Sigmoid colon (tissue), 7 donors: ENCODE results near the gene KIF20A. TPM values are rescaled to one million over a fixed set of nuclear protein-coding genes. Genes with fewer than 3 reads are reported as not detected.

ENCODE experiments used
- DNase-seq: peaks from one replicate; pipeline ENCODE4 v3.0.0-alpha.2; 2019
- H3K27ac ChIP-seq, 4 donors: fragments of 200-600 bp; sonication (generic); one replicate each; pipeline ENCODE4 v1.5.1; 2016 to 2019; ENCODE audit warnings: mild to moderate bottlenecking in 1 of 4
- H3K27me3 ChIP-seq, 3 donors: fragments of 200-600 bp; sonication (generic); one replicate each; pipeline ENCODE4 v1.5.1; 2019; ENCODE audit warnings: mild to moderate bottlenecking in 1 of 3
- H3K36me3 ChIP-seq, 4 donors: fragments of 200-600 bp; sonication (generic); one replicate each; pipeline ENCODE4 v1.5.1; 2016 to 2019
- H3K4me1 ChIP-seq, 4 donors: fragments of 200-600 bp; sonication (generic); one replicate each; pipeline ENCODE4 v1.5.1; 2017 to 2019
- H3K4me3 ChIP-seq, 4 donors: fragments of 200-600 bp; sonication (generic); one replicate each; pipeline ENCODE4 v1.5.1; 2017 to 2019; ENCODE audit warnings: mild to moderate bottlenecking in 2 of 4, moderate library complexity in 1 of 4
- H3K9me3 ChIP-seq, 4 donors: fragments of 200-600 bp in 3 of 4; sonication (generic) in 3 of 4; one replicate each; pipeline versions ENCODE4 v1.5.1 to v1.6.1; 2013 to 2019
- EP300 ChIP-seq, 4 donors: sonication (generic); formaldehyde crosslinking; IDR thresholded peaks; one replicate each; pipeline ENCODE4 v1.6.1; 2017; ENCODE audit warnings: antibody characterized with exemption in 4 of 4
- POLR2A ChIP-seq, 2 donors: fragments of 450-650 bp; IDR thresholded peaks; one replicate each; pipeline ENCODE4 v1.6.1; 2016; ENCODE audit warnings: antibody characterized with exemption in 2 of 2, mild to moderate bottlenecking in 2 of 2, moderate library complexity in 2 of 2
- POLR2AphosphoS5 ChIP-seq, 4 donors: sonication (generic); formaldehyde crosslinking; IDR thresholded peaks; one replicate each; pipeline ENCODE4 v1.6.1; 2017; ENCODE audit warnings: antibody characterized with exemption in 4 of 4
- WGBS, 2 donors: extraction: QIAGEN DNeasy Blood & Tissue Kit; methylation state at CpG; one replicate each; pipeline ENCODE4 v1.1.7; 2013; 5-methylcytosine and 5-hydroxymethylcytosine counted together
- intact Hi-C: fragments of 100-400 bp; cut with DNase I; formaldehyde crosslinking; loops from one replicate; pipeline ENCODE4 v1.15.1; 2023
- polyA plus RNA-seq, 3 donors: library from polyadenylated mRNA; stranded (reverse); fragments of 200-250 nt; gene quantifications; one replicate each; pipeline ENCODE4 v1.2.3, GENCODE V29; 2013
- total RNA-seq, 4 donors: library from RNA; depleted of rRNA; stranded (reverse); fragments of >200 nt; gene quantifications; one replicate each; pipeline ENCODE4 v1.1.0, GENCODE V29; 2016
- TF ChIP-seq, protein P1 (sequence below), 4 experiments: fragments of 450-650 bp in 3 of 4; fragments of 200-600 bp in 1 of 4; IDR thresholded peaks; one replicate each; pipeline ENCODE4 v1.5.1; 2016 to 2019; ENCODE audit warnings: antibody characterized with exemption in 4 of 4, mild to moderate bottlenecking in 3 of 4, moderate library complexity in 2 of 4
- donor health status: healthy with polysubstance abuse.
- donor health status: Bipolar disorder and iron deficiency.
- donor health status: healthy.

The KIF20A gene
- total RNA-seq (under 1 TPM in 3 of 4 donors, not detected in 1; 0.36 to 0.55 (median 0.54) TPM), polyA plus RNA-seq (1 to 10 TPM; 1.8 to 9.8 (median 2.8) TPM)

DNA sequence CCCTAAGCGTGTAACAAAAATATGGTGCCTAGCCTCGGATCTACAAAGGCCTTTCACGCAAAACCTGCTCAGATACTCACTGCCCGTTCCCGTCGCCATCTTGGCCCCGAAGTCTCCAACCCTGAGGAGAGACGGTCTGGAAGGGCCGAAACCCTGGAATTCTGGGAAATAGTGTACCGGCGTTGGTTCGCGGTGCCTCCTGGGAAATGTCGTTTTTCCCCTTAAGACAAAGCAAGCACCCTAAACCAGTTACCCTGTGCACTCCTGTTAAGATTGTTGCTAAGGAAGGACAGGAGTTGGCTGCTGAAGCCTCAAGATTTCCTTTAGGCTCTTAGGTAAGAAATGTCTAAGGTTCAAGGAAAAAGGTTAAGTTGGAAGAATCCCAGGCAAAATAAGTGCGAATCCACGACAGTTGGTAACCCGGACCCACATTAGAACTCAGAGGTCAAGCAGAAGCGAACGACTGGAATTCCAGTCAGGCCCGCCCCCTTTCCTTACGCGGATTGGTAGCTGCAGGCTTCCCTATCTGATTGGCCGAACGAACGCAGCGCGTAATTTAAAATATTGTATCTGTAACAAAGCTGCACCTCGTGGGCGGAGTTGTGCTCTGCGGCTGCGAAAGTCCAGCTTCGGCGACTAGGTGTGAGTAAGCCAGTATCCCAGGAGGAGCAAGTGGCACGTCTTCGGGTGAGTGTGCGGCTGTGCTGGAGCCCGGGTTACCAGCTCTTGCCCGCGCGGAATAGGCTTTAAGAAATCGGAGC is at the start of gene KIF20A, which contains the start of gene BRD8:
Gene KIF20A, plus strand, starts transcription at position 597 of the 761 bp plus-strand sequence. CDS start 569 bp downstream, outside the sequence.
Gene BRD8, minus strand, starts transcription at position 115 of the 761 bp plus-strand sequence. Its CDS starts 16 bp downstream, at position 99.
- WGBS, 2 donors: 0 to 1% methylated on average over 41 of the region's 41 CpGs
- Histone ChIP-seq H3K9me3 (no peaks in the 10 kb centered on the region), H3K4me1 (peaks cover 0 to 27% (median 20%) of the 10 kb centered on the region in 4 donors), H3K4me3 (peak within 1 kb of the TSS; percentile 70 to 79 (median 76)), H3K27me3 (no peaks in the 10 kb centered on the region), H3K27ac (peak within 1 kb of the TSS; percentile 74 to 93 (median 87)), H3K36me3 (peaks cover 0 to 31% (median 10%) of the 10 kb centered on the region in 4 donors)
- intact Hi-C loops: loop anchor here (2.0 to 5.0 kb wide), 3 partner anchors 34 to 154 kb away; partner anchors contain the start of genes CDC23, CDC25C and FAM13B
- TF ChIP-seq POLR2A (IDR thresholded peaks at IDR 0.05) (peak in 1 of 2 donors; percentile 23), POLR2AphosphoS5 (IDR thresholded peaks at IDR 0.05) (peak; percentile 46 to 88 (median 76)), EP300 (IDR thresholded peaks at IDR 0.05) (peak in 2 of 4 donors; percentile 5 to 64)
- TF ChIP-seq, protein P1, sequence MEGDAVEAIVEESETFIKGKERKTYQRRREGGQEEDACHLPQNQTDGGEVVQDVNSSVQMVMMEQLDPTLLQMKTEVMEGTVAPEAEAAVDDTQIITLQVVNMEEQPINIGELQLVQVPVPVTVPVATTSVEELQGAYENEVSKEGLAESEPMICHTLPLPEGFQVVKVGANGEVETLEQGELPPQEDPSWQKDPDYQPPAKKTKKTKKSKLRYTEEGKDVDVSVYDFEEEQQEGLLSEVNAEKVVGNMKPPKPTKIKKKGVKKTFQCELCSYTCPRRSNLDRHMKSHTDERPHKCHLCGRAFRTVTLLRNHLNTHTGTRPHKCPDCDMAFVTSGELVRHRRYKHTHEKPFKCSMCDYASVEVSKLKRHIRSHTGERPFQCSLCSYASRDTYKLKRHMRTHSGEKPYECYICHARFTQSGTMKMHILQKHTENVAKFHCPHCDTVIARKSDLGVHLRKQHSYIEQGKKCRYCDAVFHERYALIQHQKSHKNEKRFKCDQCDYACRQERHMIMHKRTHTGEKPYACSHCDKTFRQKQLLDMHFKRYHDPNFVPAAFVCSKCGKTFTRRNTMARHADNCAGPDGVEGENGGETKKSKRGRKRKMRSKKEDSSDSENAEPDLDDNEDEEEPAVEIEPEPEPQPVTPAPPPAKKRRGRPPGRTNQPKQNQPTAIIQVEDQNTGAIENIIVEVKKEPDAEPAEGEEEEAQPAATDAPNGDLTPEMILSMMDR (IDR thresholded peaks at IDR 0.05): no peak
- peak; percentile 98 for DNase-seq

DNA sequence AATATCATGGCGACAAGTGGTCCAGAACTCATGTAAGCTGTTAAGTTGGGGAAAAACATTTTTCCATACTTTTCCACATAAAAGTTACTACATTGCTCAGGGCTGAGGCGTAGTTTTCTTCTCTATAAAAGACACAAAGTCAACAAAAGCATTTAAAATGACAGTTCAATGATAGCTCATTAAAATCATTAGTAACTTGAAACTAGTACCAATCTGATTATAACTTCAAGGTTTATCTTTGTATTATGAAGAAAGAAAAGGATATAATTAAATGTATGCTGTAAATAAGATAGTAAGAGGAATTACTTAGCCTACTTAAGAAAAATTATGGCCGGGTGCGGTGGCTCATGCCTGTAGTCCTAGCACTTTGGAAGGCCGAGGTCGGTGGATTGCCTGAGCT is 49.6 kb upstream of the KIF20A start:
- Histone ChIP-seq H3K9me3 (no peaks in the 10 kb centered on the region), H3K27me3 (no peaks in the 10 kb centered on the region), H3K27ac (no peak overlapping the region), H3K4me1 (no peaks in the 10 kb centered on the region), H3K4me3 (no peak overlapping the region), H3K36me3 (no peaks in the 10 kb centered on the region)
- WGBS, 2 donors: 81 to 92% methylated on average over 6 of the region's 6 CpGs
- no peak for DNase-seq
- intact Hi-C loops: no loop called here
- no peak for TF ChIP-seq POLR2AphosphoS5 (IDR thresholded peaks at IDR 0.05)

DNA sequence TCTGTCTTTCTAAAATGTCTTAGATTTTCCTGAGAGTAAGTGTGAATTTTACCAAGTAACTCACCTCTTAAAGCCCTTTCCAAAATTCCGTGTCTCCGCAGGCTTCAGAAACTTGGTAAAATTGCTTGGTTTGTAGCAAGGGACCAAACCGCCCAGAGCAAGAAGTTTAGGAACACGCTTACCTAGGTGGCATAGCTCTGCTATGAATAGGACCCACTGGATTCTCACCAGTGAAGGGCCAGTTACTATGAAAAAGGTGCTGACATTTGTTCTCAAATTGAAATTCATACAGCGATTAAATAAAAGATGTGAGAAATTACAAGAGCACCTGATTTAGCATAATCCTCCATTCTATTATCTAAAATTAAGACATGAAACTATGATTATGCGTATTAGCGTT is 46.4 kb upstream of the KIF20A start:
- intact Hi-C loops: loop anchor here (2.0 to 10.0 kb wide), 2 partner anchors 98 to 378 kb away; partner anchors contain the start of gene HNRNPA0
- 85 to 89% methylated on average over 7 of the region's 7 CpGs for WGBS, 2 donors
- no peak for TF ChIP-seq EP300 (IDR thresholded peaks at IDR 0.05)
- TF ChIP-seq, protein P1 (IDR thresholded peaks at IDR 0.05): no peak
- TF ChIP-seq POLR2AphosphoS5 (IDR thresholded peaks at IDR 0.05): no peak
- no peaks in the 10 kb centered on the region for H3K27me3 ChIP-seq
- no peaks in the 10 kb centered on the region for H3K9me3 ChIP-seq
- DNase-seq: no peak
- no peaks in the 10 kb centered on the region for H3K36me3 ChIP-seq
- no peak overlapping the region for H3K27ac ChIP-seq
- no peaks in the 10 kb centered on the region for H3K4me1 ChIP-seq
- peak overlapping the region in 1 of 4 donors; percentile 44 for H3K4me3 ChIP-seq

DNA sequence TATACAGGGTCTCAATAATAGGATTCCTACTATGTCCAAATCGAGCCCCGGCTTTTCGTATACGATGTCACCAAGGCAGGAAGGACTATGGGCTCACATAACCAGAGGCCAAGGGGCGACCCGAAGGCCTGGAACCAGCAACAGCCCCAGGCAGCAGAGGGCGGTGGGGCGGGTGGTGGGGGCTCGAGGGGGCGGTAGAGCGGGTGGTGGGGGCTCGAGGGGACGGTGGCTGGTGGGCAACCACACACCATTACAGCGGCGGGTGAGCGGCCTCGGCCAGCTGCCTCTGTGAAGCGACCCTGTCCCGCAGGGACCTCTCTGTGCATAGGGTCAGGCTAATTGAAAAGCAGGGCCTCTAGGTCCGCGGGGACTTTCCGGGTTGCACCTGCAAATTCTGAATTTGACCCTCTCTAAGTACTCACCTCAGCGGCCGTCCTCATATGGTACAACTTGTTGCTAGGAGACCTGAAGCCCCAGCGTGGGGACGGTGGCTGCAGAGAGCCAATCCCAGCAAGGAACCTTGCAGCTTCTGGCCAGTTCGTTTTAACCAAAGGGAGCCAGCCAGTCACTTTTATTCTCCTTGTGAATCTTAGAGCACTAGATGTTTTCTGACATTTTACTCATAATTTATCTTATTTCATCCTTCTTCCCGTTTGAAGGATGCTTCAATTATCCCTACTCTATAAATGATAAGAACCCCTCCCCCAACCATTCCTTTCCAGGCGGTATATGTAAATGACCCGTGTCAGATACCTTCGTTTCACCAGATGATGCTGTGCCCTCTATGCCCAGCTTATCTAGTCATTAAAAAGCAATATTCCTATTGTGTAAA is 39.7 kb upstream of the KIF20A start, which contains the start of gene NME5:
Gene NME5, minus strand, starts transcription at position 480 of the 832 bp plus-strand sequence. CDS start 648 bp downstream, outside the sequence.
- H3K27ac ChIP-seq: peak within 1 kb of the TSS in 2 of 4 donors; percentile 34 to 43
- H3K4me1 ChIP-seq: peaks cover 0 to 13% (median 6%) of the 10 kb centered on the region in 4 donors
- peak; percentile 72 for DNase-seq
- H3K36me3 ChIP-seq: no peaks in the 10 kb centered on the region
- intact Hi-C loops: loop anchor here (10.0 kb wide), 1 partner anchor 384 kb away; the partner anchor contains the start of gene HNRNPA0
- H3K4me3 ChIP-seq: peak within 1 kb of the TSS; percentile 42 to 70 (median 62)
- H3K9me3 ChIP-seq: no peaks in the 10 kb centered on the region
- TF ChIP-seq EP300 (IDR thresholded peaks at IDR 0.05) (no peak), POLR2A (IDR thresholded peaks at IDR 0.05) (no peak), POLR2AphosphoS5 (IDR thresholded peaks at IDR 0.05) (peak in 1 of 4 donors; percentile 11)
- TF ChIP-seq, protein P1 (IDR thresholded peaks at IDR 0.05): no peak
- 5 to 11% methylated on average over 31 of the region's 31 CpGs for WGBS, 2 donors
- H3K27me3 ChIP-seq: no peaks in the 10 kb centered on the region
